Stimulated activated effector memory CD8-positive, alpha-beta T cell treated with anti-CD3 and anti-CD28 coated beads, Interleukin-12 subunit alpha, Interleukin-12 subunit beta, amount 100 ng/mL, for 72 hours (primary cell): ENCODE measurements around the gene TVP23A.
"Not testable (repeated sequence)": the region's sequence is repeated elsewhere in the genome, so short reads cannot be mapped to it uniquely, and the experiment has no call there.

Source experiments
- ATAC-seq: fragments of 150-1000 bp; cut with Tn5 transposase; 2 replicates; pipeline ENCODE4 v1.10.0; 2021
- DNase-seq, 2 donors: peaks; one replicate each; pipeline ENCODE4 v3.0.0; 2021 to 2022; ENCODE audit warnings: low spot score in 2 of 2
- H3K27ac Mint-ChIP-seq: one replicate; pipeline ENCODE4 v1.8.0; 2022; ENCODE audit warnings: mild to moderate bottlenecking, mixed read lengths
- H3K36me3 Mint-ChIP-seq: one replicate; pipeline ENCODE4 v1.8.0; 2022; ENCODE audit warnings: mild to moderate bottlenecking, mixed read lengths
- H3K4me1 Mint-ChIP-seq: one replicate; pipeline ENCODE4 v1.8.0; 2022; ENCODE audit warnings: mixed read lengths
- H3K4me3 Mint-ChIP-seq: one replicate; pipeline ENCODE4 v1.8.0; 2022; ENCODE audit warnings: mild to moderate bottlenecking, mixed read lengths
- H3K9me3 Mint-ChIP-seq: one replicate; pipeline ENCODE4 v1.8.0; 2022; ENCODE audit warnings: mixed read lengths

TVP23A gene

DNA sequence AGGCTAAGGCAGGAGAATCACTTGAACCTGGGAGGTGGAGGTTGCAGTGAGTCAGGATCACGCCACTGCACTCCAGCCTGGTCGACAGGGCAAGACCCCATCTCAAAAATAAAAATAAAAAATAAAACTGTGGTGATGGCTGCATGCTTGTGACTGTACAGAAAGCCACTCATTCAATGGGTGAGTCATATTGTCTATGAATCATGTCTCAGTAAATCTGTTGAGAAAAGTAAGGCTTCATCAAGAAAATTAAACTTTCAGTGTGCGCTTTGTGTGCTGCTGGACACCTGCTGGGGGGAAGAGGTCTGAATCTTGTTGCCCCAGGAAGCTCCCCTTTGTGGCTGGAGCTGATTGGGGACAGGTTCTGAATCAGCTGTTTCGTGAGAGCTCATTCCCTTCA is 63.7 kb downstream of the TVP23A start:
- peaks cover 98% of the 10 kb centered on the region for H3K36me3 Mint-ChIP-seq
- ATAC-seq: peak; percentile 82

DNA sequence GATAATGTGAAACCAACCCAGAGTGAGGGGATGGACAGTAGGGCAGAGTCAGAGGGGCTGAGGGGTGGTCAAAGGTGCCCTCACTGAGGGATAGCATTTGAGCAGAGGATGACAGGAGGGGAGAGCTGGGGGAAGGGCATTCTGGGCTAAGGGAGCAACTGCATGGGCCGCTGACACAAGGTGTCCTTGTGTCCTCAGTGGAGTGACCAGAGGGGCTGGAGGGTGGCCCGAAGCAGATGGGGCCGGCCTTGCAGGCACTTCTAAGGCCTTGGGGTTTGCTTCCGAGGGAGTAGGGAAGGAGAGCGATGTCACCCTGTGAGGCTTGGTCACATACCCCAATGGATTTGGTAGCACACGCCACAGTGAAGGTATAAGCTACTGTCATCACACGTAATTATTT is 64.9 kb downstream of the TVP23A start:
- Mint-ChIP-seq H3K9me3 (no peaks in the 10 kb centered on the region), H3K4me3 (no peak overlapping the region), H3K36me3 (peaks cover 98% of the 10 kb centered on the region)

More for the DNA sequence above, 63.7 kb downstream of the TVP23A start:
- Mint-ChIP-seq H3K9me3 (no peaks in the 10 kb centered on the region), H3K4me3 (no peak overlapping the region), H3K27ac (no peak overlapping the region), H3K4me1 (peaks cover 42% of the 10 kb centered on the region)
- DNase-seq: no peak

DNA sequence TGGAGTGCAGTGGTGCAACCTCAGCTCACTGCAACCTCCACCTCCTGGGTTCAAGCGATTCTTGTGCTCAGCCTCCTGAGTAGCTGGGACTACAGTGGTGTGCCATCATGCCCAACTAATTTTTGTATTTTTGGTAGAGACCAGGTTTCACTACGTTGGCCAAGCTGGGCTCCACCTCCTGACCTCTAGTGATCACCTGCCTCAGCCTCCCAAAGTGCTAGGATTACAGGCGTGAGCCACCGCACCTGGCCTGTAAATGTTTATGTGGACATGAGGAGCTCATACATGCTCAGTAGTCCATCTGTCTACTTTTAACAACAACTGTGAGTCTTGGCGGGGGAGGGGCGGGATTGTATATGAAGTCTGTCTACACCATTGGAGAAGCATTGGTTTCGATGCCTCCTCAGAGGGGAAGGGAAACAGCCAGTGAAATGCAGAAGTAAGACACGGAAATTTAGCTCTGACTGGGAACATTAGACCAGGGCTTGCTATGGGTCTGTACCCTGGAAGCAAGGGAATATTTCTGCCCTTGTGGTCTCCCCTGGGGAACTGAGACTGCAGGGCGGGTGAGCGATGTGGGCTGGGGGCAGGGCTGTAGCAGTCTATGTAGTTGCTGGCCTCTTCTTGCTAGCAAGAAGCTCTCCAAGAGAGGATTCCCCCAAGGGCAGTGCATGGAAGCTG is 65.6 kb downstream of the TVP23A start:
- Mint-ChIP-seq H3K27ac (peak overlapping the region; percentile 70), H3K4me3 (no peak overlapping the region), H3K9me3 (no peaks in the 10 kb centered on the region), H3K36me3 (peaks cover 98% of the 10 kb centered on the region), H3K4me1 (peaks cover 57% of the 10 kb centered on the region)
- ATAC-seq (no peak), DNase-seq (no peak)

More for the DNA sequence above, 64.9 kb downstream of the TVP23A start:
- H3K27ac Mint-ChIP-seq: peak overlapping the region; percentile 70
- ATAC-seq (no peak), DNase-seq (no peak)
- H3K4me1 Mint-ChIP-seq: peaks cover 53% of the 10 kb centered on the region

DNA sequence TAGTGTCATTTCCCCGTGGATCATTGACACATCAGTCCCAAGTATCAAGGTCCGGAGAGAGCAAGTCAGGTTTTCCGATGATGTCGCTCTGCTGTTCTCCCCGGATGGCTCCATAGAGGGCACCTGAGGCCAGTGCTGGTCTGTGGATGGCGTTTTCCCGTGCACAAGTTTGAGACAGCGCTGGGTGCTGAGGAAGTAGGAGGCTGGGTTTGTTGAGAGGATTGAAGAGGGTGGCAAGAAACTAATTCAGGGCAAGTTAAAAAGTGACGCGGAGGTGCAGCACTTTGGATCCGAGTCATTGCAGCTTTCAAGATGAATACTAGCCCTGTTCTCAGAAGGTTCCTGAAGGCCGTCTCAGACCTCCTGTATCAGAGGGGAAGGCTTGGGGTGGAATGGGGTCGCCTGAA is 67.3 kb downstream of the TVP23A start:
- Mint-ChIP-seq H3K36me3 (peaks cover 98% of the 10 kb centered on the region), H3K9me3 (no peaks in the 10 kb centered on the region), H3K4me1 (peaks cover 59% of the 10 kb centered on the region), H3K4me3 (no peak overlapping the region), H3K27ac (peak overlapping the region; percentile 80)
- ATAC-seq (peak; percentile 79), DNase-seq (peak in 1 of 2 donors; percentile 66)

DNA sequence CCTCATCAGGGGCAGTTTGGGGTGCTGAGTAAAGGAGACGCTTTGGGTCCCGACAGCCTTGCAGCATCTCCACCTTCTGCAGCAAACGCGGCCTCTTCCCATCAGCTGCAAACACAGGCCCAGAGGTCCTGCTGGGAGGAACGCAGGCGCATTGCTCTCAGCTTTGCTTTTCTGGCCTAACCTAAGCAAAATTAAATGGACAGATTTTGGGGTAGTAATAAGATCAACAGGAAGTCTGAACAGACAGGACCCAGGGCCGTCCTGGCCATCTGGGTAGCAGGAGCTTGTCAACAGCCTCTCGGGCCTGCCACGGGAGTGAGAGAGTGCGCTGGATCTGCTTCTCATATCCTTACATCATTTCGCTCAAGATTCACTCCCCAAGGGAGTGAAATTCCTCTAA is 67.8 kb downstream of the TVP23A start:
- H3K36me3 Mint-ChIP-seq: peaks cover 98% of the 10 kb centered on the region
- H3K27ac Mint-ChIP-seq: peak overlapping the region; percentile 80
- H3K9me3 Mint-ChIP-seq: no peaks in the 10 kb centered on the region
- peaks cover 61% of the 10 kb centered on the region for H3K4me1 Mint-ChIP-seq
- no peak overlapping the region for H3K4me3 Mint-ChIP-seq
- DNase-seq: no peak
- ATAC-seq: no peak

DNA sequence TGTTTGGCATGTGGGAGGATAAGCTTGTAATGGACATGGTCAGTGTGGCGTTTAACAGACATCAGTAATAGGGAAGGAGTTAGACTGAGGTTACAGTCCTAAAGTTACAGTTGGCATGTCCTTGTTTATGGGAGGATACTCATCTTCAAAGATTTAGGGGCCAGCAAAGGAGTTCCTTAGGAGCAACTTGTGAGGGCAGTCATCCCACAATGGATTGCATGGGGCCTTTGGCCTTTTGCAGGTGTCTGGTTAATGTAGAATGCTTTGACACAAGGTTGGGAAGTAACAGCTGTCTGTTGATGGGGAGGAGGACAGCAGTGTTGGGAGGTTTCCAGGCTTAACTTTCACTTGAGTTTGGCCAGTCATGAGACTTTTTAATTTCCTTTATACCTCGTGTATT is 72.8 kb downstream of the TVP23A start:
- Mint-ChIP-seq H3K4me3 (no peak overlapping the region), H3K9me3 (no peaks in the 10 kb centered on the region), H3K4me1 (peaks cover 58% of the 10 kb centered on the region)

DNA sequence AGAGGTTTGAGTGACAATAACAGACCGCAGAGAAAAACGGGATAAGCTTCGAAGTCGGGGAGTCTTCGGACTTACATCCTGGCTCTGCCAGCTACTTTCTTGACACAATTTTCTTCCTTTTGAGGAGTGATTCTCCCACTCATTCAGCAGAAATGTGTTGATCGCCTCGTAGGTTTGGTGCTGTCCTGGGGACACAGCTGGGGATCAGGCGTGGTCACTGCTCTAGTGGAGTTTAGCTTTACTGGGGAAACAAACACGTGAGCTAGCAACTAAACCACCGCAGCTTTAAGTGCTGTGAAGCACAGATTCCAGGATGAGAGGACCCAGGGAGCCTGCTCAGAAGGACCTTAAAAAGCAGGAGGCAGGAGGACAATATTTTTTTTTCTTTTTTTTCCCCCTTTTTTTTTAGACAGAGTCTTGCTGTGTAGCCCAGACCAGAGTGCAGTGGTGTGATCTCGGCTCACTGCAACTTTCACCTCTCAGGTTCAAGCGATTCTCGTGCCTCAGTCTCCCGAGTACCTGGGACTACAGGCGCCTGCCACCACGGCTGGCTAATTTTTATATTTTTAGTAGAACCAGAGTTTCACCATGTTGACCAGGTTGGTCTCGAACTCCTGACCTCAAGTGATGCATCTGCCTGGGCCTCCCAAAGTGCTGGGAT is 74.1 kb downstream of the TVP23A start:
- Mint-ChIP-seq H3K4me1 (peaks cover 65% of the 10 kb centered on the region), H3K36me3 (peaks cover 46% of the 10 kb centered on the region), H3K9me3 (no peaks in the 10 kb centered on the region), H3K27ac (peak overlapping the region; percentile 98), H3K4me3 (peak overlapping the region; percentile 86)
- DNase-seq: no peak
- no peak for ATAC-seq

More for the DNA sequence above, 72.8 kb downstream of the TVP23A start:
- no peak for DNase-seq
- Mint-ChIP-seq H3K36me3 (peaks cover 59% of the 10 kb centered on the region), H3K27ac (peak overlapping the region; percentile 7)
- no peak for ATAC-seq

DNA sequence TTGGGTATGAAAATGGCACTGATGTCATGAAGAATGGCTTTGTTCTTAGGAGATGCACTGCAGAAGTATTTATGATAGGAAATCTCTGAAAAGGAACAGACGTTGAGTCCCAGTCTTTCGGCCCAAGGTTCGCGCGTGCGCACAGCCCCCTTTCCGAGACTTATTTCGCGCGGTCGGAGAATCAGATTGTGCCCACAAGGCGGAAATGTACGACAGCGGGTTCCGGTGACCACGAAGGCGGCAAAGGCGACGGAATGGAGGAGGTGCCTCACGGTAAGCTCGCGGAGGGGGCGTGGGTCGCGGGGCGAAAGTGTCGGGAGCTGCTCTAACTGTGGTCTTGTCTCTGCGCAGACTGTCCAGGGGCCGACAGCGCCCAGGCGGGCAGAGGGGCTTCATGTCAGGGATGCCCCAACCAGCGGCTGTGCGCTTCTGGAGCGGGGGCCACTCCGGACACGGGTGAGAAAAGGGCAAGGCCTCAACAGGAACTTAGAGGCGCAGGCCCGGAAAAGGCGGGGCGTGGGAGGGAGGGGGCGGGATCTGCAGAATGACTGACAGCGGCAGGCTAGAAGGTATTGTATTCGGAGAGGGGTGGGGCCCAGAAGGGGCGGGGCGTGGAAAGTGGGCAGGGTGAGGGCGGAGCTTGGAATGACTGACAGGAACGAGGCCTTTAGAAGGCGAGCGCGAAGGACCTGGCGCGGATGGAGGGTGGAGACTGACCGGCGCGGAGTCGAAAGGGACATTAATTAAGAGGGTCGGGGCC is 74.8 kb downstream of the TVP23A start, which contains the start of gene NUBP1:
Gene NUBP1, plus strand, starts transcription at position 233 of the 760 bp plus-strand sequence. Its CDS starts 22 bp downstream, at position 255.
- Mint-ChIP-seq H3K4me1 (peaks cover 60% of the 10 kb centered on the region), H3K4me3 (peak within 1 kb of the TSS; percentile 86)

DNA sequence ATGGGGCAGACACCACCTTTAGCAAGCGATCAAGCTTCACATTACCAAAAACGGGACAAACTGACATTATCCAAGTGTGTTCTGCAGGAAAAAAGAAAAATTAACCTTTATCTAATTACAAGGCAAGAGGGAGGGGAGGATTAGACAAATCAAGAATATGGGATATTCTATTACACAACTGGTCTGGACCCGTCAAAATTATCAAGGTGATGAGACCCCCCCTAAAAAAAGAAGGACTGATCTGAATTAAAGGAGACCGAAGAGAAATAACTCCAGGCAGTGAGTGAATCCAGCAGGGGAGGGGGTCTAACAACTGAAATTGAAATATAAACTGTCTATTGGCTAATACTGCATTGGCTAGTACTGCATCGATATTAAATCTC is 75.4 kb downstream of the TVP23A start:
- ATAC-seq: no peak
- peak overlapping the region; percentile 86 for H3K4me3 Mint-ChIP-seq
- H3K4me1 Mint-ChIP-seq: peaks cover 61% of the 10 kb centered on the region

More for the DNA sequence above, 74.8 kb downstream of the TVP23A start, which contains the start of gene NUBP1:
- Mint-ChIP-seq H3K36me3 (peaks cover 39% of the 10 kb centered on the region), H3K27ac (peak within 1 kb of the TSS; percentile 98), H3K9me3 (no peaks in the 10 kb centered on the region)
- ATAC-seq (peak; percentile 92), DNase-seq (peak; percentile 98 to 100)

DNA sequence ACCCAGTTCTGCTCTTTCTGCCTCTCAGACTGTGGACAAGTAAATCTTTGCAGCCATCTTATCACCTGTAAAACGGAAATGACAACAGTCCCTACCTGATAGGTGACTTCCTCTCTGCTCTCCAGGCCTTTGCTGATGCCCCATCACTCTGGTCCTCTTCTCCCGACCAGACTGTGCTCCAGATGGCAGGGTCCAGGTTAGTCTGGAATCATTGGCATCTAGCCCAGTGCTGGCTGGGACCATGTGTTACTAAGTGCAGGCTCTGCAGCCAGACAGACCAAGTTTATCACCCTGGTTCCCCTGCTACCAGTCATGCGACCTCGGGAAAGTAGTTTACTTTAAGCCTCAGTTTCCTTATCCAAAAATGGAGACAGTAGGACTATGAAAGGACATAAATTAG is 76.8 kb downstream of the TVP23A start:
- H3K36me3 Mint-ChIP-seq: peaks cover 19% of the 10 kb centered on the region
- H3K27ac Mint-ChIP-seq: no peak overlapping the region
- ATAC-seq (no peak), DNase-seq (no peak)
- no peak overlapping the region for H3K4me3 Mint-ChIP-seq
- no peaks in the 10 kb centered on the region for H3K9me3 Mint-ChIP-seq
- peaks cover 62% of the 10 kb centered on the region for H3K4me1 Mint-ChIP-seq

More for the DNA sequence above, 75.4 kb downstream of the TVP23A start:
- H3K27ac Mint-ChIP-seq: peak overlapping the region; percentile 98
- H3K36me3 Mint-ChIP-seq: peaks cover 33% of the 10 kb centered on the region
- DNase-seq: no peak
- no peaks in the 10 kb centered on the region for H3K9me3 Mint-ChIP-seq

DNA sequence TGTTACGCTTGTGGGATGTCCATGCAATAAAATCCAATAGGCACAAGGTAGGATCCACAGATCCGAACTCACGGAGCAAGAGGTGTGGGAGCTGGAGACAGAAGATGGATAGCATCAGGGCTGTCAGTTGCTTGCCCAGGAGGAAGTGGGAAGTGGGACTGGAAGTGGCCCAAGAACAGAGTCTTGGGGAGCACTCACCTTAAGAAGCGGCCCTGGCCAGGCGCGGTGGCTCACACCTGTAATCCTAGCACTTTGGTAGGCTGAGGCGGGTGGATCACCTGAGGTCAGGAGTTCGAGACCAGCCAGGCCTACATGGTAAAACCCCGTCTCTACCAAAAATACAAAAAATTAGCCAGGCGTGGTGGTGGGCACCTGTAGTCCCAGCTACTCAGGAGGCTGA is 77.3 kb downstream of the TVP23A start:
- not testable (repeated sequence) for ATAC-seq, H3K4me3 Mint-ChIP-seq, H3K27ac Mint-ChIP-seq, DNase-seq, H3K9me3 Mint-ChIP-seq
- Mint-ChIP-seq H3K4me1 (peaks cover 58% of the 10 kb centered on the region), H3K36me3 (peaks cover 13% of the 10 kb centered on the region)

DNA sequence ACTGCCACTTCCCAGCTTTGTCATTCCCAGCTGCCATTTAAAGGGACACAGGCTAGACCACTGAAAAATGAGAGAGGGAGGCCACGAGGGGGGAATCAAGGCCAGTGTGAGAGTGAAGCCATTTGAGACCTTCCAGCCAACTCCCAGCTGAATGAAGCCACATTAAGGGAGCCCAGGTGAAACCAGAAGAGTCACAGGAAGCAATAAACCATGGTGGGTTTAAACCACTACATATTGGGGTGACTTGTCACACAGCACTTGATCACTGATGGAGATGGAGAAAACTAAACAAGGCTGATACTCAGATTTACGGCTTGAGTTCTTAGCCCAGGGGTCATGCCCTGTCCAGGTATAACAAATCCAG is 77.8 kb downstream of the TVP23A start:
- Mint-ChIP-seq H3K9me3 (no peaks in the 10 kb centered on the region), H3K36me3 (peaks cover 9% of the 10 kb centered on the region), H3K4me3 (no peak overlapping the region), H3K27ac (no peak overlapping the region), H3K4me1 (peaks cover 56% of the 10 kb centered on the region)
- ATAC-seq (no peak), DNase-seq (no peak)

DNA sequence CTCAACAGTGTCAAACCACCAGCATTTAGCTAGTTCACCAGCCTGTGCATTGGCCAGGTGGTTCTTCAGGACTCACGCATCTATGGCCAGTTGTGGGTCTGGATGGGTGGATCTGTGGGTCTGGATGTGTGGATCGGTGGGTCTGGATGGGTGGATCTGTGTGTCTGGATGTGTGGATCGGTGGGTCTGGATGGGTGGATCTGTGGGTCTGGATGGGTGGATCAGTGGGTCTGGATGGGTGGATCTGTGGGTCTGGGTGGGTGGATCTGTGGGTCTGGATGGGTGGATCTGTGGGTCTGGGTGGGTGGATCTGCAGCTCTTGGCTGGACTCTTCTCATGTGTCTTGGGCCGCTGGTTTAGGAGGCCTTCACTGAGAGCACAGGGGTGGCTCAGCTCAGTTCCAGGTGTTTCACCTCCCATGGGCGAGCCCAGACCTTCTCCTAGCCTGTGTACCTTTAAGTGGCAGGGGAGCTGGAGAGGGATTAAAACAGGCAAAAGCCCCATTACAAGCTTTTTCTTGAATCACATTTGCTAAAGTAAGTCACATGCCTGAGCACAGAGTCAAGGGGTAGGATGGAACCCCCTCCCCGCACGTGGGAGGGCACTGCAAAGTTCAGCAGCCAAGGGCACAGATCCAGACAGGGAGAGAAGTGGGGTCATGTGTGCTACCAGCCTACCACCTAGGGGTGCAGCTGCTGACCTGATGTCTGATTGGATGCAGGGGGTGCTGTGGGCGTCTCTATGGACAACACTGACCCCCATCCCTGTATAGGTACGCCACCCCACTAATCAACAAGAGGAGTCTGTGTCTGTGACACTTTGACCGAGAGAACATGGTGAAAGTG is 78.4 kb downstream of the TVP23A start:
- no peak overlapping the region for H3K27ac Mint-ChIP-seq
- ATAC-seq: no peak
- no peak for DNase-seq
- H3K9me3 Mint-ChIP-seq: no peaks in the 10 kb centered on the region
- peaks cover 9% of the 10 kb centered on the region for H3K36me3 Mint-ChIP-seq
- peaks cover 50% of the 10 kb centered on the region for H3K4me1 Mint-ChIP-seq
- no peak overlapping the region for H3K4me3 Mint-ChIP-seq

DNA sequence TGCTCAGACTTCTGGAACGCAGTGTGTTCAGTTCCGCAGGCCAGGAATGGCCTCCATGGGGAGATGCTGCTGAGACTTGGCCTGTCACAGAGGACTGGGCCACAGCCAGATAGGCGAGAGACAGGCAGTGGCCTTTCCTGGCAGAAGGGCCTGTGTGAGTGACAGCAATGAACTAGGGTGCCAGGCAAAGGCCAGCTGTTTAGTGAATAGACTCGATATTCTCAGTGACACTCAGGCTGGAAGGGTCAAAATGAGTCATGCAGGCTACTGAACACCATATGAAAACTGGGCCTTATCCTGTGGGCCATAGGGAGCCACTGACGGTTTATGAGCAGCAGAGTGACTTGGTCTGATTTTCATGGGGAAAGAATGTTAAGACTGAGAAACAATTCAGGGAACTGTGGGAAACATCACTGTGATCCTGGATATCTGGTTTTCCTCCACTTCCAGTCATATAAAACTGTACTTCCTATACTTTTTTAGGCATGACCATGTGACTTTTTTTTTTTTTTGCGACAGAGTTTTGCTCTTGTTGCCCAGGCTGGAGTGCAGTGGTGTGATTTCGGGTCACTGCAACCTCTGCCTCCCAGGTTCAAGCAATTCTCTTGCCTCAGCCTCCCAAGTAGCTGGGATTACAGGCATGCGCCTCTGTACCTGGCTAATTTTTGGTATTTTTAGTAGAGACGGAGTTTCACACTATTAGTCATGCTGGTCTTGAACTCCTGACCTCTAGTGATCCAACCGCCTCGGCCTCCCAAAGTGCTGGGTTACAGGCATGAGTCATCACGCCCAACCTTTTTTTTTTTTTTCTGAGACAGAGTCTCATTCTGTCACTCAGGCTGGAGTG is 80.1 kb downstream of the TVP23A start:
- peak overlapping the region; percentile 24 for H3K4me3 Mint-ChIP-seq
- peak; percentile 76 for ATAC-seq
- peaks cover 2% of the 10 kb centered on the region for H3K36me3 Mint-ChIP-seq
- peaks cover 37% of the 10 kb centered on the region for H3K4me1 Mint-ChIP-seq
- peak in 1 of 2 donors; percentile 76 for DNase-seq
- H3K9me3 Mint-ChIP-seq: no peaks in the 10 kb centered on the region
- peak overlapping the region; percentile 73 for H3K27ac Mint-ChIP-seq
